ENCODE data around the gene SRSF1. TPM values are rescaled to one million over a fixed set of nuclear protein-coding genes. Genes with fewer than 3 reads are reported as not detected.

SRSF1 gene
- total and polyA plus RNA-seq, 2 of the 4 experiments (the other 2 are of a cell fraction) = 190 to 357 TPM

GRCh38 chr17:58052407-58052806, 45.4 kb upstream of the SRSF1 start:
- no peak overlapping the region for H4K5ac ChIP-seq (ENCODE audit: low read depth, low read length)
- peaks cover 17% of the 10 kb centered on the region for H3K27me3 ChIP-seq (ENCODE audit: control insufficient read depth, insufficient read depth, low read length)
- no peaks in the 10 kb centered on the region for H4K20me1 ChIP-seq (ENCODE audit: insufficient read depth, low read length)
- intact Hi-C loops (cut with micrococcal nuclease) (no loop called here), dilution Hi-C loops (cut with HindIII; ENCODE audit: low sequenced_read_pairs, unreplicated experiment) (no loop called here), in situ Hi-C loops (cut with MboI; ENCODE audit: low sequenced_read_pairs) (no loop called here)
- H2BK20ac ChIP-seq (ENCODE audit: low read depth, low read length) = no peak overlapping the region
- no peaks in the 10 kb centered on the region for H3K79me1 ChIP-seq (ENCODE audit: low read depth in 1 of 2, low read length in 2 of 2)
- no peak overlapping the region for H2BK5ac ChIP-seq (ENCODE audit: low read depth, low read length, poor library complexity, severe bottlenecking)
- no peak overlapping the region for H2AK9ac ChIP-seq (replicated peaks; ENCODE audit: low read depth, low read length, poor library complexity)
- no peak overlapping the region for H3K56ac ChIP-seq (ENCODE audit: extremely low read depth, insufficient read depth, low read length)
- H2AFZ ChIP-seq (replicated peaks; ENCODE audit: low read length, poor library complexity) = no peak overlapping the region
- H3K4me1 ChIP-seq (ENCODE audit: control insufficient read depth, insufficient read depth, low read length) = no peaks in the 10 kb centered on the region
- H2AK5ac ChIP-seq (ENCODE audit: low read depth, low read length) = no peak overlapping the region
- DNase-seq (no peak), ATAC-seq (ENCODE audit: low read depth) (no peak)
- H3K9ac ChIP-seq (ENCODE audit: low read depth, low read length) = no peak overlapping the region
- H3K4me2 ChIP-seq (ENCODE audit: low read depth, low read length) = no peak overlapping the region
- no peak overlapping the region for H3K14ac ChIP-seq (replicated peaks; ENCODE audit: low read depth, low read length)
- no peaks in the 10 kb centered on the region for H3K36me3 ChIP-seq (ENCODE audit: control insufficient read depth, insufficient read depth, low read length)
- H3K4me3 ChIP-seq (ENCODE audit: insufficient read depth, low read depth, low read length) = no peak overlapping the region
- ChIA-PET POLR2A (ENCODE audit: unreplicated experiment) (no interaction called here), CTCF (interaction anchor here (1.1 kb wide), 1 partner anchor 21 kb away, joined by 3 read pairs; no protein-coding TSS in a partner anchor)
- no peak overlapping the region for H2BK15ac ChIP-seq (ENCODE audit: low read depth, low read length)
- no peaks in the 10 kb centered on the region for H3K9me1 ChIP-seq (ENCODE audit: insufficient read depth, low read length)
- no peak overlapping the region for H4K91ac ChIP-seq (ENCODE audit: insufficient read depth, low read depth, low read length)
- no peak overlapping the region for H4K8ac ChIP-seq (ENCODE audit: low read depth in 2 of 2, low read length in 2 of 2)
- H3K27ac ChIP-seq (ENCODE audit: insufficient read depth, low read length) = no peak overlapping the region
- H3K4ac ChIP-seq (ENCODE audit: low read depth, low read length) = no peak overlapping the region
- no peak overlapping the region for H3K18ac ChIP-seq (ENCODE audit: low read depth, low read length)
- TF ChIP-seq BHLHE40 (IDR thresholded peaks at IDR 0.05; ENCODE audit: low read depth, low read length) (no peak), CEBPB (IDR thresholded peaks at IDR 0.05; ENCODE audit: low read depth, low read length) (no peak), RFX5 (IDR thresholded peaks at IDR 0.05; ENCODE audit: low read depth, low read length) (no peak), NFE2L2 (IDR thresholded peaks at IDR 0.05; ENCODE audit: low read depth, low read length) (no peak), SMC3 (IDR thresholded peaks at IDR 0.05; ENCODE audit: low read depth, low read length) (no peak), MXI1 (IDR thresholded peaks at IDR 0.05; ENCODE audit: borderline replicate concordance, low read depth, low read length) (no peak), CTCF (conservative IDR thresholded peaks at IDR 0.05; ENCODE audit: low read depth, low read length) (no peak), MAZ (IDR thresholded peaks at IDR 0.05; ENCODE audit: borderline replicate concordance, low read depth, low read length) (no peak), ELK1 (IDR thresholded peaks at IDR 0.05; ENCODE audit: borderline replicate concordance, low read depth, low read length) (no peak), CHD1 (IDR thresholded peaks at IDR 0.05; ENCODE audit: low read depth, low read length) (no peak), FOS (IDR thresholded peaks at IDR 0.05; ENCODE audit: low read depth, low read length) (no peak), POLR2A (IDR thresholded peaks at IDR 0.05; ENCODE audit: low read depth, low read length) (no peak)
- H3K23ac ChIP-seq (ENCODE audit: low read depth, low read length) = no peak overlapping the region
- H3K9me3 ChIP-seq (ENCODE audit: control insufficient read depth, insufficient read depth, low read length) = no peaks in the 10 kb centered on the region
- no CpG with 5 or more reads among the region's 1 CpG for WGBS, 2 experiments (ENCODE audit: extremely low coverage in 2 of 2, insufficient read length in 1 of 2)
- no TSS peak for BruUV-seq (replicated peaks)
- no peak overlapping the region for H2BK120ac ChIP-seq (ENCODE audit: low read depth, low read length)

All from IMR-90 (cell line).